Measurements from ENCODE around the gene NABP1.

Gene NABP1

DNA sequence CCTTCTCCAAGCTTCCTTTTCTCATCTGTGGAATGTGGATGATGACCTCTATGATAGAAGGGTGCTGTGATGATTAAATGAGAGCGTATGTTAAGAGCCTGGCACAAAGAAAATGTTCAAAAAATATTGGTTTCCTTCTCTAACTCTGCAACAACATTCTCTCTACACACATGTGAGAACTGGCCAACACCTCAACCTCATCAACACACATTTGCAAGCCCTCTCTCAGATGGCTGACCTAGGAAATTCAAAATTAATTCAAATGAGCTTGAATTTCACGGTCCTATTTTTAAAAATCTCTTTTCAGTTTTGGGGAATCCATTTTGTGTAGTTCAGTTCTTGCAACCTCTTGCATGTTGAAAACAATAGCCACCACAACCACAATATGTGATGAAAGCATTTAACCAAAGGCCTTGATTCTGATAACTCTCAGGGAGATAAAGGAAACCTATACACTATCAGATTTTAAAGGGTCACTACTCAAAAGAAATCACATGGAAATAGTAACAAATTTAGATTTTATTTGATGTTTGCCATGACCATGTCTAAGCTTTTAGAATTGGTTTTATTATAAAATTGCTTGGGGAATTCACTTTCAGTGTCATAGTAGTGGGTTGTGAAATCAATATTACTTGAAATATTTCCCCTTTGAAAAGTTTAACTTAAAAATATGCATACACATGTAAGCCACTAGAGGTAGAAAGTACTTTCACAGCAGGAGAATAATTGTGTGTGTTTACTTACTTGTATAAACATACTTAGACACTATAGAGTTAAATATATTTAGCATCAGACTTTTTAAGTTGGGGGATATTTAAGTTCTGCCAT lies 16.6 kb upstream of the NABP1 start:
- H3K79me2 ChIP-seq, result no peaks in the 10 kb centered on the region
- no peaks in the 10 kb centered on the region for H3K4me1 ChIP-seq
- H3K4me2 ChIP-seq (ENCODE audit: low read length), result no peak overlapping the region
- TF ChIP-seq, protein P1, sequence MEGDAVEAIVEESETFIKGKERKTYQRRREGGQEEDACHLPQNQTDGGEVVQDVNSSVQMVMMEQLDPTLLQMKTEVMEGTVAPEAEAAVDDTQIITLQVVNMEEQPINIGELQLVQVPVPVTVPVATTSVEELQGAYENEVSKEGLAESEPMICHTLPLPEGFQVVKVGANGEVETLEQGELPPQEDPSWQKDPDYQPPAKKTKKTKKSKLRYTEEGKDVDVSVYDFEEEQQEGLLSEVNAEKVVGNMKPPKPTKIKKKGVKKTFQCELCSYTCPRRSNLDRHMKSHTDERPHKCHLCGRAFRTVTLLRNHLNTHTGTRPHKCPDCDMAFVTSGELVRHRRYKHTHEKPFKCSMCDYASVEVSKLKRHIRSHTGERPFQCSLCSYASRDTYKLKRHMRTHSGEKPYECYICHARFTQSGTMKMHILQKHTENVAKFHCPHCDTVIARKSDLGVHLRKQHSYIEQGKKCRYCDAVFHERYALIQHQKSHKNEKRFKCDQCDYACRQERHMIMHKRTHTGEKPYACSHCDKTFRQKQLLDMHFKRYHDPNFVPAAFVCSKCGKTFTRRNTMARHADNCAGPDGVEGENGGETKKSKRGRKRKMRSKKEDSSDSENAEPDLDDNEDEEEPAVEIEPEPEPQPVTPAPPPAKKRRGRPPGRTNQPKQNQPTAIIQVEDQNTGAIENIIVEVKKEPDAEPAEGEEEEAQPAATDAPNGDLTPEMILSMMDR (IDR thresholded peaks at IDR 0.05), result no peak
- no peak overlapping the region for H3K27ac ChIP-seq
- no peaks in the 10 kb centered on the region for H3K27me3 ChIP-seq (ENCODE audit: control insufficient read depth, insufficient read depth, low read length)
- H3K9ac ChIP-seq, result no peak overlapping the region
- H3K36me3 ChIP-seq (ENCODE audit: control insufficient read depth, insufficient read depth, low read length), result no peaks in the 10 kb centered on the region
- H2AFZ ChIP-seq, result no peak overlapping the region
- no peaks in the 10 kb centered on the region for H3K9me3 ChIP-seq (ENCODE audit: control insufficient read depth, low read length)
- H3K4me3 ChIP-seq (ENCODE audit: low read depth, low read length), result no peak overlapping the region

DNA sequence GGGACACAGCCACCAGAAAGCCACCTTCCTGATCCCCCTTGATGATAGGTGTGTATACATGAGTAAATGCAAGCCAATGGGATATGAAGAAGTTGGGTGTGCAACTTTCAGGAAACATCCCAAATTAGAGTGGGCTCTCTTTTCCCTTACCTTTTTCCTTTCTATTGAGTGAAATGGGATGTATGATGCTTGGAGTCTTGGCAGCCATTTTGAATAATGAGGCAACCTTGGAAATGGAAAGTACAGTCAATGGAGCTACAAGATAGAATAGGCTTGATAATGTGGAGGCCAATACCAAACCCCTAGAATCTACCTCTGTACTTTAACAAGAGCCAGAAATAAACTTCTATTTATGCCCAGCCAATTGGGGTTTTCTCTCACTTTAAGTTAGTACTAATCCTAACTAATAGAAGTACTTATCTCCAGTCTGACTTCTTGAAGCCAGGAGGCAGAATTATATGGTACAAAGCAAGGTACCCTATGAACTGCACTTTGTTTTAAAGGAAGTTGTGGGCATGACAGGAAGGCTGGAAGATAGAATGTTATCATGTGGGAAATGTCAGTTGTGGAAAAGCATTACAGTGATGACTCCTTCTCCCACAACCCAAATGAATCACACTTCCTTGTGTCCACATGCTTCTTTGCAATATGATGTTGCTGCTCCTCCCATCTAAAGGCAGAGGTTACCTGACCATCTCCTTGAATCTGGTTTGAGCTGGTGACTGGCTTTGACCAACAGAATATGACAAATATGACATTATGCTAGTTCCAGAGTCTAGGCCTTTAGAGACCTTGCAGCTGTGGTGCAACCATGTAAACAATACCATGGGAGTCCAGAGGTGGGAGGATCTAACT lies 12.9 kb upstream of the NABP1 start:
- Histone ChIP-seq H2AFZ (no peak overlapping the region), H3K9me3 (ENCODE audit: control insufficient read depth, low read length) (no peaks in the 10 kb centered on the region), H3K27ac (no peak overlapping the region), H3K4me1 (no peaks in the 10 kb centered on the region), H3K27me3 (ENCODE audit: control insufficient read depth, insufficient read depth, low read length) (no peaks in the 10 kb centered on the region), H3K9ac (no peak overlapping the region), H3K4me2 (ENCODE audit: low read length) (no peak overlapping the region), H3K36me3 (ENCODE audit: control insufficient read depth, insufficient read depth, low read length) (no peaks in the 10 kb centered on the region), H3K4me3 (ENCODE audit: low read depth, low read length) (no peak overlapping the region), H3K79me2 (no peaks in the 10 kb centered on the region)
- TF ChIP-seq, protein P1 (IDR thresholded peaks at IDR 0.05), result no peak

DNA sequence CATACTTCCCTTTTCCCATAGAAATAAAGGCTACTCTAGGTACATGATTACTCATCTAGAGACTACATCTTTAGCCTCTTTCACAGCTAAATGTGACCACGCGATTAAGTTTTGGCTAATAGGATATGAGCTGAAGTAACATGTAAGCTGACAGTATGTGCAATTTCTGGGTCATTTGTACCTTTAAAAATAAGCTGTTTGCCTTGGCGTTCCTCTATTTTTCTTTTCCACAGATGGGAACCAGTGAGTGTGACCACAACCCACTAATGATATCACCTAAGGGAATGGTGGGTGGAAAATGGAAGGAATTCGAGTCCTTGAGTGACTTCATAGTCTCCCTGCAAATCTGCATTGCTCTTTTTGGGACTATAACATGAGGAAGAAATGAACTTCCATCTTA lies 11.7 kb upstream of the NABP1 start:
- Histone ChIP-seq H2AFZ (no peak overlapping the region), H3K79me2 (no peaks in the 10 kb centered on the region), H3K9ac (no peak overlapping the region), H3K27me3 (ENCODE audit: control insufficient read depth, insufficient read depth, low read length) (no peaks in the 10 kb centered on the region), H3K9me3 (ENCODE audit: control insufficient read depth, low read length) (no peaks in the 10 kb centered on the region), H3K36me3 (ENCODE audit: control insufficient read depth, insufficient read depth, low read length) (no peaks in the 10 kb centered on the region), H3K4me1 (no peaks in the 10 kb centered on the region), H3K4me3 (ENCODE audit: low read depth, low read length) (no peak overlapping the region), H3K27ac (no peak overlapping the region), H3K4me2 (ENCODE audit: low read length) (no peak overlapping the region)
- TF ChIP-seq, protein P1 (IDR thresholded peaks at IDR 0.05), result no peak

DNA sequence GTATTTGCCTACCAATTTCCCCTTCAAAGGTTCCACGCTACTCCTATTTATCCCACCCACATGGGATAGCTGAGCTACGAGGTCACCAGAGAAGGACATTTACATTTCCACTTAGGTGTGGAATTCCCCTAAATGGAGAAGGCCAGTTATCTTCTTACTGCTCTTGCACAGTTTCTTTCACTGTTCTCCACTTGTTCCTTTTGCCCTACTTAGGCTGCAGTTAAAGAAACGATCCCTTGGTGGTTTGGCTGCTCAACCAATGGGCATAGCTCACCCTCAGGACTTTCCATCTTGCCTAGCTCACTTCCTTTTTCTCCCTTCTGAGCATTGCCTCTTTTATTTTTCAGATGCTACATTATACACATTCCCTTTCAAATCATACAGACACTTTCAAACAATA lies 11.2 kb upstream of the NABP1 start:
- no peak overlapping the region for H3K9ac ChIP-seq
- no peak overlapping the region for H3K27ac ChIP-seq
- H3K4me1 ChIP-seq, result no peaks in the 10 kb centered on the region
- no peak overlapping the region for H2AFZ ChIP-seq
- H3K4me3 ChIP-seq (ENCODE audit: low read depth, low read length), result no peak overlapping the region
- no peaks in the 10 kb centered on the region for H3K79me2 ChIP-seq
- no peaks in the 10 kb centered on the region for H3K36me3 ChIP-seq (ENCODE audit: control insufficient read depth, insufficient read depth, low read length)
- no peaks in the 10 kb centered on the region for H3K27me3 ChIP-seq (ENCODE audit: control insufficient read depth, insufficient read depth, low read length)
- TF ChIP-seq, protein P1 (IDR thresholded peaks at IDR 0.05), result no peak
- H3K4me2 ChIP-seq (ENCODE audit: low read length), result no peak overlapping the region
- H3K9me3 ChIP-seq (ENCODE audit: control insufficient read depth, low read length), result no peaks in the 10 kb centered on the region
